Measurements from ENCODE around the gene HNRNPM. TPM values are rescaled to one million over a fixed set of nuclear protein-coding genes. Genes with fewer than 3 reads are reported as not detected.
"Not testable (repeated sequence)": the region's sequence is repeated elsewhere in the genome, so short reads cannot be mapped to it uniquely, and the experiment has no call there.

HNRNPM gene
- total RNA-seq, 5 donors from 2014 or later (not counting 1 experiment from before 2014, with no cell fraction given): 200 to 272 (median 213) TPM

DNA sequence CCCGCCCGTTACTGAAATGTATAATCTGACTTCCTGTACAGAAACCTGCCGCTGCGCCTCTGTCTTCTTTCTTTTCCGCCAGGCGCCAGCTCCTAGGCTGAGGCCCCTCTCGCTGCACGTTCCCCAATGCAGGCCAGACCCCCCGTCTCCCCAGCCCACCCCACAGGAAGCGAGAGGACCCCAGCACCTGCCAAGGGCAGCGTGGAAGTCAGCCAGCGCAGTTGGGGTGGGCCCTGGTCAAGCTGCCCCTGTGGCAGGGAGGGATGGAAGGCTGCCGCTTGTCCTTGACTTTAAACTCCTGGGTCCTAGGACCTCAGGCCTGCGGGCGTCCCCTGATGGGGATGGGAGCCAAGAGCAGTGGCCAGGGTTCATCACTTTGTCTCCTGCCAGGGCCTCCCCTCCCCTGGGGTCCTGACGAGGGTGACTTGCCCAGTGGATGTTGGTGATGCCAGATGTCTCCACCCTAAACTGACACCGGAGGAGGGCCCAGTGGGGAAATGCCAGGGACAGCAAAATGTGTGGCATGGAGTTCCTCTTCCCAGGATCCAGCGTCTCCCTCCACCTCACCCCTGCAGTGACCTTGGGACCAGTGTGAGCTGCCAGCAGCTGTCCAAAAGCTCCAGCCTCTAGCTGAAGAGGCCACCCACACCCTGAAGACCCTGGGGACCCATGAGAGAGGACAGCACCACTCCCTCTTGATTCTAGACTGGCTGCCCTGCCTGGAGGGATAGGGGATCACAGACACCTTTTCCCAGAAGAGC, 40.2 kb upstream of the HNRNPM start:
- no peaks in the 10 kb centered on the region for H3K9me3 Mint-ChIP-seq
- peaks cover 18% of the 10 kb centered on the region for H3K36me3 Mint-ChIP-seq
- ChIA-PET POLR2A (no interaction called here), CTCF (no interaction called here)
- ATAC-seq (replicated peaks in 1 of 4) (no peak), DNase-seq (no peak)
- no peaks in the 10 kb centered on the region for H3K4me1 ChIP-seq (ENCODE audit: control insufficient read depth in 1 of 2, extremely low read depth in 1 of 2, insufficient read depth in 2 of 2, low read length in 2 of 2)
- H3K36me3 ChIP-seq (ENCODE audit: control insufficient read depth in 2 of 2, extremely low read depth in 1 of 2, insufficient read depth in 1 of 2, low read length in 1 of 2): peaks cover 15 to 37% of the 10 kb centered on the region in 2 donors
- no peaks in the 10 kb centered on the region for H3K9me3 ChIP-seq
- no peaks in the 10 kb centered on the region for H3K27me3 ChIP-seq (replicated peaks in 1 of 2; ENCODE audit: control insufficient read depth in 2 of 2, extremely low read depth in 1 of 2, insufficient read depth in 2 of 2, low read length in 1 of 2)
- WGBS (ENCODE audit: insufficient coverage): 97% methylated on average over 12 of the region's 18 CpGs
- H3K4me3 ChIP-seq (ENCODE audit: control insufficient read depth in 1 of 2, extremely low read depth in 1 of 2, low read length in 1 of 2): no peak overlapping the region
- no peak overlapping the region for H3K4me3 Mint-ChIP-seq
- no peaks in the 10 kb centered on the region for H3K27me3 Mint-ChIP-seq
- no peaks in the 10 kb centered on the region for H3K4me1 Mint-ChIP-seq
- no peak overlapping the region for H3K27ac Mint-ChIP-seq
- H3K27ac ChIP-seq (ENCODE audit: low read length): no peak overlapping the region

DNA sequence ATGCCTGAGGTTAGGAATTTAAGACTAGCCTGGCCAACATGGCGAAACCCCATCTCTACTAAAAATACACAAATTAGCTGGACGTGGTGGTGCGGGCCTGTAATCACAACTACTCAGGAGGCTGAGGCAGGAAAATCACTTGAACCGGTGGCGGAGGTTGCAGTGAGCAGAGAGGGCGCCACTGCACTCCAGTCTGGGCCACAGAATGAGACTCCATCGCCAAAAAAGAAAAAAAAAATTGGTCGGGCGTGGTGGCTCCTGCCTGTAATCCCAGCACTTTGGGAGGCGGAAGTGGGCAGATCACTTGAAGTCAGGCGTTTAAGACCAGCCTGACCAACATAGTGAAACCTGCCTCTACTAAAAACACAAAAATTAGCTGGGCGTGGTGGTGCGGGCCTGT, 34.1 kb upstream of the HNRNPM start:
- 85% methylated on average over 11 of the region's 13 CpGs for WGBS (ENCODE audit: insufficient coverage)
- H3K27ac Mint-ChIP-seq; H3K9me3 ChIP-seq; H3K4me3 Mint-ChIP-seq; H3K36me3 ChIP-seq (ENCODE audit: control insufficient read depth in 2 of 2, extremely low read depth in 1 of 2, insufficient read depth in 1 of 2, low read length in 1 of 2); H3K27me3 Mint-ChIP-seq; POLR2A ChIA-PET; H3K27me3 ChIP-seq (replicated peaks in 1 of 2; ENCODE audit: control insufficient read depth in 2 of 2, extremely low read depth in 1 of 2, insufficient read depth in 2 of 2, low read length in 1 of 2); DNase-seq; H3K9me3 Mint-ChIP-seq; ATAC-seq (replicated peaks in 1 of 4); H3K4me3 ChIP-seq (ENCODE audit: control insufficient read depth in 1 of 2, extremely low read depth in 1 of 2, low read length in 1 of 2); H3K27ac ChIP-seq (ENCODE audit: low read length); CTCF ChIA-PET; H3K36me3 Mint-ChIP-seq: not testable (repeated sequence)
- peaks cover 7 to 14% of the 10 kb centered on the region in 2 experiments for H3K4me1 ChIP-seq (ENCODE audit: control insufficient read depth in 1 of 2, extremely low read depth in 1 of 2, insufficient read depth in 2 of 2, low read length in 2 of 2)
- peaks cover 4 to 12% (median 6%) of the 10 kb centered on the region in 3 donors for H3K4me1 Mint-ChIP-seq

DNA sequence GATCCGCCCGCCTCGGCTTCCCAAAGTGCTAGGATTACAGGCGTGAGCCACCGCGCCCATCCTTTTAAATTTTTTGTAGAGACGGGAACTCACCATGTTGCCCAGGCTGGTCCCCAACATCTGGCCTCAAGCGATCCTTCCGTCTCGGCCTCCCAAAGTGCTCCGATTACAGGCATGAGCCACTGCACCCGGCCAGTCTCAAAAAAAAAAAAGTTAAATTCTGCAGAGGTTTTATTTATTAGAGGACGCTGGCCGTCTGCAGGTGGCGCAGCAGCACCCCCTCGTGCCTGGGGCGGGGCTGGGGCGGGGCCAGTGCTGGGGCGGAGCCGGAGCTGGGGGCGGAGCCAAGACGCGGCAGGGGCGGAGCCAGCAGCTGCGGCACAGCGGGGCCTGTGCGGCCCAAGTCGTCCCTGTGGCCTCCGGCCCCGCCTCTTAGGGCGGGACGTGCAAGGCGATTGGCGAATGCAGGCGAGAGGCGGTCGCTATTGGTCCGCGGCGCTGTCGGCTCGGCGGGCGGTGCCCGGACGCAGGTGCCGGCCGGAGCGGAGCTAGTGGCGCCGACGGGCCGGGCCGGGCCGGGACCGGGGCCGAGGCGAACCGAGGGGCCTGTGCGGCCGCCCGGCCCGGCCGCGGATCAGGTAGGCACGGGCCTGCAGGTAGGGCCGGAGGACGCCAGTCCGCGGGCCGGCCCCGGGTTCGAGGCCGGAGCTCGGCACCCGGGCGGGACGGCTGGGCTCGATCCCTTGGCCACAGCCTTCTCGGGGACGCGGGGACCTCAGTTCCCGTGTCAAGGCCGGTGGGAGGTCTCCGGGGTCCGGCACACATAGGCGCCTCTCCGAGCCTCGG, 31.8 kb upstream of the HNRNPM start, which contains the start of gene MARCHF2:
TSS of gene MARCHF2 (plus strand) at position 523 of the 846 bp plus-strand sequence. CDS start 8,536 bp downstream, outside the sequence.
- peaks cover 7 to 14% of the 10 kb centered on the region in 2 experiments for H3K4me1 ChIP-seq (ENCODE audit: control insufficient read depth in 1 of 2, extremely low read depth in 1 of 2, insufficient read depth in 2 of 2, low read length in 2 of 2)
- peaks cover 4 to 12% (median 6%) of the 10 kb centered on the region in 3 donors for H3K4me1 Mint-ChIP-seq
- H3K27me3 Mint-ChIP-seq: no peaks in the 10 kb centered on the region
- H3K9me3 ChIP-seq: no peaks in the 10 kb centered on the region
- ChIA-PET POLR2A (interaction anchor here (0.7 to 0.8 kb wide), 2 partner anchors 9 to 54 kb away, joined by 3 read pairs; no protein-coding TSS in a partner anchor), CTCF (interaction anchor here (0.5 to 1.8 kb wide), 14 partner anchors 9 to 167 kb away, joined by 3 to 24 read pairs (median 4); partner anchors contain the start of genes HNRNPM (in 1 of the 2), RAB11B (in 1 of the 2) and ZNF414 (in 1 of the 2))
- peak within 1 kb of the TSS in 1 of 2 donors; percentile 41 for H3K27ac Mint-ChIP-seq
- no peaks in the 10 kb centered on the region for H3K27me3 ChIP-seq (replicated peaks in 1 of 2; ENCODE audit: control insufficient read depth in 2 of 2, extremely low read depth in 1 of 2, insufficient read depth in 2 of 2, low read length in 1 of 2)
- H3K36me3 ChIP-seq (ENCODE audit: control insufficient read depth in 2 of 2, extremely low read depth in 1 of 2, insufficient read depth in 1 of 2, low read length in 1 of 2): no peaks in the 10 kb centered on the region
- peak; percentile 99 to 100 (median 100) for ATAC-seq (replicated peaks in 1 of 4)
- no peaks in the 10 kb centered on the region for H3K9me3 Mint-ChIP-seq
- H3K4me3 Mint-ChIP-seq: peak within 1 kb of the TSS; percentile 55 to 76 (median 66)
- peak; percentile 81 to 99 (median 95) for DNase-seq
- no peak within 1 kb of the TSS for H3K27ac ChIP-seq (ENCODE audit: low read length)
- no peaks in the 10 kb centered on the region for H3K36me3 Mint-ChIP-seq
- WGBS (ENCODE audit: insufficient coverage): 7% methylated on average over 78 of the region's 89 CpGs
- H3K4me3 ChIP-seq (ENCODE audit: control insufficient read depth in 1 of 2, extremely low read depth in 1 of 2, low read length in 1 of 2): peak within 1 kb of the TSS; percentile 62 to 83

DNA sequence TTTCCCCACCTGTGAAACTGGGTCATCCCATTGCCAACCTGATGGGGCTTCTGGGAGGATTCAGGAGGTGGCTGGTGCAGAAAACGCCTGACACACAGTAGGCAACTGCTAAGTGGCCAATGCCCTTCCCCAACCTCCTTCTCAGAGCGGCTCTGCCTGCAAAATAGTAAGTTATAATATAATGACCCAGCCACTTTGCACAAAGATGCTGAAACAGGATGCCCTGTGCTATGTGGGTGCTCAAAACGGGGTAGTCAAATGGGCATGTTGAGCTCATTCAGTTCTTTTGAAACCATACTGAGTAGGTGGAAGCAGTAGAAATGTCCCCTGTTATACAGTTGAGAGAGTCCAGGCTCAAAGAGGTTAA, 31.2 kb upstream of the HNRNPM start:
- Mint-ChIP-seq H3K4me1 (peaks cover 4 to 14% (median 6%) of the 10 kb centered on the region in 3 donors), H3K4me3 (peak overlapping the region; percentile 55 to 71 (median 66)), H3K27me3 (no peaks in the 10 kb centered on the region), H3K27ac (peak overlapping the region in 1 of 2 donors; percentile 41), H3K36me3 (no peaks in the 10 kb centered on the region), H3K9me3 (no peaks in the 10 kb centered on the region)
- DNase-seq (peak in 1 of 35 experiments; percentile 19), ATAC-seq (replicated peaks in 1 of 4) (no peak)
- H3K9me3 ChIP-seq: no peaks in the 10 kb centered on the region
- H3K4me3 ChIP-seq (ENCODE audit: control insufficient read depth in 1 of 2, extremely low read depth in 1 of 2, low read length in 1 of 2): peak overlapping the region; percentile 62 to 83
- H3K27me3 ChIP-seq (replicated peaks in 1 of 2; ENCODE audit: control insufficient read depth in 2 of 2, extremely low read depth in 1 of 2, insufficient read depth in 2 of 2, low read length in 1 of 2): no peaks in the 10 kb centered on the region
- peaks cover 7 to 14% of the 10 kb centered on the region in 2 experiments for H3K4me1 ChIP-seq (ENCODE audit: control insufficient read depth in 1 of 2, extremely low read depth in 1 of 2, insufficient read depth in 2 of 2, low read length in 2 of 2)
- CTCF ChIA-PET: interaction anchor here (0.6 to 1.8 kb wide), 9 partner anchors 23 to 244 kb away, joined by 3 to 24 read pairs (median 6); partner anchors contain the start of genes HNRNPM (in 1 of the 2), RAB11B (in 1 of the 2) and ZNF414 (in 1 of the 2)
- no CpG with 5 or more reads among the region's 3 CpGs for WGBS (ENCODE audit: insufficient coverage)
- H3K27ac ChIP-seq (ENCODE audit: low read length): no peak overlapping the region
- H3K36me3 ChIP-seq (ENCODE audit: control insufficient read depth in 2 of 2, extremely low read depth in 1 of 2, insufficient read depth in 1 of 2, low read length in 1 of 2): peaks cover 0 to under 1% of the 10 kb centered on the region in 2 donors
- POLR2A ChIA-PET: interaction anchor here in 1 of 2 donors (0.7 to 0.8 kb wide), 3 partner anchors 54 to 1084 kb away, joined by 3 to 4 read pairs (median 3); no protein-coding TSS in a partner anchor

DNA sequence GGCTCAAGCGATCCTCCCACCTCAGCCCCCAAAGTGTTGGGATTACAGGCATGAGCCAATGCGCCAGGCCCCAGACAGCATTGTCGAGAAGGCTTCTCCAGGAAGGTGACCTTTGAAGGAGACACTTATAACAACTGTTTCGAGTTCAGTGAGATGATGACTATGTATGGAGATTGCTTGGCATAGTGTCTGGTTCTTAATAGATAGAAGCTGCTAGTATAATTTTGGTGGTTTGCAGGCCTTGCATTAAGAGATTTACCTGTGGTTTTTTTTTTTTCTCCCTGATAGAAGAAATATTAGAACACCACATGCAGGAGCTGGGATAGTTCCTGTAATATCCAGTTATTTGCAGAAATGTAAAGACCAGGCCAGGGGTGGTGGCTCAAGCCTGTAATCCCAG, 28.0 kb upstream of the HNRNPM start:
- H3K36me3 Mint-ChIP-seq: no peaks in the 10 kb centered on the region
- no peaks in the 10 kb centered on the region for H3K9me3 ChIP-seq
- H3K27ac ChIP-seq (ENCODE audit: low read length): no peak overlapping the region
- no peak overlapping the region for H3K4me3 Mint-ChIP-seq
- ChIA-PET POLR2A (no interaction called here), CTCF (interaction anchor here in 1 of 2 donors (0.6 kb wide), 2 partner anchors 14 to 15 kb away, joined by 3 to 4 read pairs; no protein-coding TSS in a partner anchor)
- 60% methylated on average over 1 of the region's 4 CpGs for WGBS (ENCODE audit: insufficient coverage)
- H3K27ac Mint-ChIP-seq: no peak overlapping the region
- peaks cover 4 to 11% (median 6%) of the 10 kb centered on the region in 3 donors for H3K4me1 Mint-ChIP-seq
- ATAC-seq (replicated peaks in 1 of 4) (no peak), DNase-seq (no peak)
- peaks cover 7 to 14% of the 10 kb centered on the region in 2 experiments for H3K4me1 ChIP-seq (ENCODE audit: control insufficient read depth in 1 of 2, extremely low read depth in 1 of 2, insufficient read depth in 2 of 2, low read length in 2 of 2)
- H3K27me3 ChIP-seq (replicated peaks in 1 of 2; ENCODE audit: control insufficient read depth in 2 of 2, extremely low read depth in 1 of 2, insufficient read depth in 2 of 2, low read length in 1 of 2): no peaks in the 10 kb centered on the region
- H3K9me3 Mint-ChIP-seq: no peaks in the 10 kb centered on the region
- no peaks in the 10 kb centered on the region for H3K27me3 Mint-ChIP-seq
- peaks cover 3% of the 10 kb centered on the region in 2 donors for H3K36me3 ChIP-seq (ENCODE audit: control insufficient read depth in 2 of 2, extremely low read depth in 1 of 2, insufficient read depth in 1 of 2, low read length in 1 of 2)
- no peak overlapping the region for H3K4me3 ChIP-seq (ENCODE audit: control insufficient read depth in 1 of 2, extremely low read depth in 1 of 2, low read length in 1 of 2)
